Common myeloid progenitor, CD34-positive (primary cell): ENCODE data around the gene PRKCE.

Source experiments
- CTCF ChIA-PET: fragments of 350-600 bp; sonication (Branson Sonifier 250); formaldehyde crosslinking; loops from one replicate; lab custom pipeline; 2021; ENCODE audit warnings: antibody characterized with exemption; lab: Charles Lee
- POLR2A ChIA-PET: fragments of 350-600 bp; sonication (Branson Sonifier 250); formaldehyde crosslinking; loops from one replicate; lab custom pipeline; 2021; ENCODE audit warnings: antibody characterized with exemption; lab: Charles Lee
- DNase-seq, 3 donors: peaks; one replicate each; pipeline versions ENCODE4 v3.0.0 to v3.0.0-alpha.2; 2013
- H3K27ac ChIP-seq, 2 experiments: 1 replicate in 1 of 2; 2 replicates in 1 of 2; pipeline ENCODE4 v1.7.0; 2013; ENCODE audit warnings: inconsistent platforms in 2 of 2, low read length in 2 of 2, mild to moderate bottlenecking in 2 of 2, low read depth in 1 of 2, moderate library complexity in 1 of 2; ENCODE audit not compliant: severe bottlenecking in 2 of 2, insufficient read depth in 1 of 2, poor library complexity in 1 of 2
- H3K27me3 ChIP-seq, 5 experiments: replicated peaks in 2 of 5; 1 replicate in 3 of 5; 2 replicates in 2 of 5; pipeline versions ENCODE4 v1.6.1 to v1.7.0; 2013; ENCODE audit warnings: low read length in 4 of 5, mild to moderate bottlenecking in 2 of 5, moderate library complexity in 2 of 5, inconsistent platforms in 1 of 5; ENCODE audit not compliant: insufficient read depth in 5 of 5, control insufficient read depth in 4 of 5
- H3K36me3 ChIP-seq, 4 experiments: 1 replicate in 2 of 4; 2 replicates in 2 of 4; pipeline versions ENCODE4 v1.6.1 to v1.7.0; 2013; ENCODE audit warnings: low read length in 3 of 4, control low read depth in 1 of 4, mild to moderate bottlenecking in 1 of 4; ENCODE audit not compliant: control insufficient read depth in 4 of 4, insufficient read depth in 4 of 4
- H3K4me1 ChIP-seq, 4 experiments: 1 replicate in 3 of 4; 2 replicates in 1 of 4; pipeline versions ENCODE4 v1.6.1 to v1.7.1; 2013; ENCODE audit warnings: low read length in 3 of 4, mild to moderate bottlenecking in 3 of 4, control low read depth in 1 of 4, inconsistent platforms in 1 of 4, moderate library complexity in 1 of 4; ENCODE audit not compliant: control insufficient read depth in 4 of 4, insufficient read depth in 4 of 4; ENCODE audit errors: control extremely low read depth in 1 of 4
- H3K4me3 ChIP-seq, 7 experiments: 1 replicate in 4 of 7; 2 replicates in 3 of 7; pipeline versions ENCODE4 v1.5.1 to v1.7.0; 2013; ENCODE audit warnings: mild to moderate bottlenecking in 7 of 7, low read length in 6 of 7, moderate library complexity in 6 of 7, inconsistent platforms in 2 of 7, low read depth in 2 of 7, control low read depth in 1 of 7; ENCODE audit not compliant: insufficient read depth in 4 of 7, control insufficient read depth in 1 of 7; ENCODE audit errors: extremely low read depth in 1 of 7
- H3K9me3 ChIP-seq, 5 experiments: 1 replicate in 4 of 5; 2 replicates in 1 of 5; pipeline versions ENCODE4 v1.6.1 to v1.7.1; 2013; ENCODE audit warnings: low read length in 4 of 5, mild to moderate bottlenecking in 2 of 5, inconsistent platforms in 1 of 5, low read depth in 1 of 5, moderate library complexity in 1 of 5; ENCODE audit not compliant: control insufficient read depth in 4 of 5, insufficient read depth in 2 of 5; ENCODE audit errors: control extremely low read depth in 1 of 5
- WGBS: methylation state at CpG from one replicate; pipeline ENCODE4 v1.1.5; 2013; ENCODE audit not compliant: insufficient coverage; 5-methylcytosine and 5-hydroxymethylcytosine counted together

The PRKCE gene

DNA sequence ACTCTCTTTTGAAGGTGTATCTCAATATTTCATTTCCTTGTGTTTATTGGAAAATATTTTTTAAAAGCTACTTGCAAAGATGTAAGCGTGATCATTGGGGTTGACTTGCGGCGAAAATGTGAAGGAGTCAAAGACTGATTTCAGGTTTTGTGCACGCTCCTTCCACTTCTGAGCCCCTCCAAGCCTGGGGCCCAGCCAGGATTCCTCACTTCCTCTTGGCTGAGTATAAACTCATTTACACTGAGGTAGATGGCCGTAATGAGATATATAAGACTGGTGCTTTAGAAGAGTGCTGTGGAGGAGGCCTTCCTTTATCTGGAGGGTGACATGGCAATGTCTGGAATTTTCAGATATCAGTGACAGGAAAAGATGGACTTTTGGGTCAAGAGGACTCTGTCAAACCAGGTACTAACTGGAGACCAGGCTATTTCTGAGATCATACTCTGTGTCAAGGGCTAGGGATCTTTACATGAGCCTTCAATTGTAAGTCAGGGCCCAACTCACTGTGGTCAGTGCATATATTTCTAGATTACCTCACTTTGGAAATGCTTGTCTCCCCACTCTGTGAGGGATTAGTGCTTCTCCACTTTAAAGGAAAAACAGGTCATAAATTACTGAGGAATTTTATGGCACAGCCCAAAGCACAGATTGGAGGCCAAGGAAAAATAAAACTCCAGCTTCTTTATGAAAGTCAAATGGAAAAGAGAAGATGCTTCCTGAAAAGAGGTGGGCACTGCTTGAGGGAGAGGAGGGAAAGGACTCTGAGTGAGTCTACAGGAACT is 22.8 kb downstream of the PRKCE start:
- peaks cover 2 to 12% (median 7%) of the 10 kb centered on the region in 4 experiments for H3K4me1 ChIP-seq
- no peak for DNase-seq

DNA sequence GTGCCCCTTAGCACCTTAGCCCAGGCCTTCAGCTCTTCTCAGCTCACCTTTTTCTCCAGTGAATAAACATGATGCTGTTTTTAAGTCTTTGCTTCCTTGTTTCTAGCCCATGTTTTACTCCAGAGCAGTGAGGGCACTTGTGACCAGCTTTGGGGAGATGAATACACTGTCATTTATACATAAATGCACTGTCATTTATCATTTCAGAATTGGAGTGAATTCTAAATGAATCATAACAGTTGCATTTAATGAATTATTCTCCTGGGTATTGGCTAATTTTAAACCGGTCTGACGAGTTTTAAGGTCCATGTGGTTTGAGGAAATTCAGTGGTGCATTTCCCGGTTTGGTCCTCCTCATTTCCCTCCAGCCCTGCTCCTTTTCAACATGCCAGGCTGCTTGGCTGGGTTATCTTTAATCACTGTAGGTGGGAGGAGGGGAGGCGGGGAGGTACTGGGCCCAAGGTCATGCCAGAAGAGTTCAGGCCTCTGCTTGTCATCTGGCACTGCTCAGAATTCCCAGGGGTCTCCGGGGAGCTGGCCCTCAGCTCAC is 23.9 kb downstream of the PRKCE start:
- WGBS: 100% methylated on average over 2 of the region's 5 CpGs
- DNase-seq: peak in 1 of 3 donors; percentile 23
- ChIA-PET POLR2A (no interaction called here), CTCF (no interaction called here)
- H3K27ac ChIP-seq: no peak overlapping the region
- H3K4me3 ChIP-seq: no peak overlapping the region
- no peaks in the 10 kb centered on the region for H3K9me3 ChIP-seq
- H3K4me1 ChIP-seq: peaks cover 0 to 7% (median 4%) of the 10 kb centered on the region in 4 experiments
- H3K36me3 ChIP-seq: peaks cover 0 to 2% (median 0%) of the 10 kb centered on the region in 4 experiments
- H3K27me3 ChIP-seq: no peaks in the 10 kb centered on the region

More for the DNA sequence above, 22.8 kb downstream of the PRKCE start:
- Histone ChIP-seq H3K27me3 (no peaks in the 10 kb centered on the region), H3K9me3 (no peaks in the 10 kb centered on the region), H3K36me3 (peaks cover 0 to 2% (median 0%) of the 10 kb centered on the region in 4 experiments), H3K27ac (no peak overlapping the region), H3K4me3 (no peak overlapping the region)
- POLR2A ChIA-PET: no interaction called here
- CTCF ChIA-PET: interaction anchor here (1.6 kb wide), 1 partner anchor 21 kb away, joined by 3 read pairs; no protein-coding TSS in a partner anchor
- 48% methylated on average over 4 of the region's 5 CpGs for WGBS

GRCh38 chr2:45676088-45676487 is 24.6 kb downstream of the PRKCE start:
- no peaks in the 10 kb centered on the region for H3K27me3 ChIP-seq
- WGBS: 100% methylated on average over 2 of the region's 5 CpGs
- no peaks in the 10 kb centered on the region for H3K9me3 ChIP-seq
- no peak for DNase-seq
- no peak overlapping the region for H3K4me3 ChIP-seq
- H3K27ac ChIP-seq: no peak overlapping the region
- POLR2A ChIA-PET: no interaction called here
- peaks cover 0 to 2% (median 0%) of the 10 kb centered on the region in 4 experiments for H3K36me3 ChIP-seq
- H3K4me1 ChIP-seq: peaks cover 0 to 7% (median 4%) of the 10 kb centered on the region in 4 experiments
- CTCF ChIA-PET: no interaction called here

GRCh38 chr2:45678791-45679348 is 27.4 kb downstream of the PRKCE start:
- Histone ChIP-seq H3K27ac (no peak overlapping the region), H3K27me3 (no peaks in the 10 kb centered on the region), H3K9me3 (no peaks in the 10 kb centered on the region), H3K4me1 (peaks cover 0 to 14% (median 8%) of the 10 kb centered on the region in 4 experiments), H3K36me3 (peaks cover 0 to 2% (median 0%) of the 10 kb centered on the region in 4 experiments), H3K4me3 (no peak overlapping the region)
- CTCF ChIA-PET: interaction anchor here (0.9 kb wide), 1 partner anchor 12 kb away, joined by 3 read pairs; no protein-coding TSS in a partner anchor
- DNase-seq: no peak
- POLR2A ChIA-PET: no interaction called here
- 100% methylated on average over 1 of the region's 4 CpGs for WGBS

DNA sequence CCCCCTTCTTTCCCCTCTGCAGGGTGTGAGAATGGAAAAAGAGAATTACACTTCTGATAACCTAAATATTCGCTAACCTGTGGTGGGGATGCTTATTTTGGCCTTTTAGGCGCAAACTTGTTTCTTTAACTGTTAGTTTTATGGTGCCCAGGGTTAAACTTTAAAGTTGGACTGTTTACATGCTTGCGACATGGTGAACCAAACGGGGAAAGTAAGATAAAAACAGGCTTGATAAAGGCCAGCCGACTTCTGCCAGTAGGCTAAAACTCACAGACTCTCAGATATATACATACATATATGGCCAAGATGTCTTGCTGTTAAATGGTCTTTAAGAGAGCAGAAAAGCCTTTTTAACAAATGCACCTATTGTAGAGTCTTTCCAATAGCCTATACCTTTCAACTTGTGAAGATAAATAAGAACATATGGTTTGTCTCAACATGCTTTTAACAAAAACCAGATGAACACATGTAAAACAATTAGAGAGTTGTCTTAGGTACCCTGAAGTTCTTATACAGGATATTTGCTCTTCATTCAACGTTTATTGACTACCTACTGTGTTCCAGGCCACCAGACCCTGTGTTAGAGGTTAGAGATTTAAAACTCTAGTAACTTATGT is 29.0 kb downstream of the PRKCE start:
- WGBS: 100% methylated on average over 1 of the region's 6 CpGs

DNA sequence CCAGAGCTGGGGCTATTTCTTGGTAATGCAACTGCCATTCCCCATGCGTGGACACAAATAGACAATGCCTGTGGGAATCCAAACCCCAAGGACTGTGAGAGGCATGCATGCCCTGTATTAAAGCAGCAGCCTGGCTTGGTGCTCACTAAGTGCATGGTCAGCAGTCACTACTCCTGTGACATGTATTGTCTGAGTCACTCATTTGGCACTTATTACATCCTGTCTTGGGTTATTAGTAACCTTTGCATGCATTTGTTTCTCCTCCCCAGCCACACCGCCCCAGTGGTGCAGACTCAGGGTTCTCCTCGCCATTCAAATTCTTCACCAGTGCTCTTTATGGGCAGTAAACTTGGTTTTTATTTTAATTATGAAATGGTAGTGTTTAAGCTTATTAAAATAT is 30.2 kb downstream of the PRKCE start:
- POLR2A ChIA-PET: no interaction called here
- CTCF ChIA-PET: interaction anchor here (1.2 to 1.3 kb wide), 2 partner anchors 21 to 30 kb away, joined by 3 to 4 read pairs; partner anchors contain the start of gene PRKCE
- peak; percentile 13 to 69 (median 54) for DNase-seq
- Histone ChIP-seq H3K36me3 (peaks cover 0 to 2% (median 0%) of the 10 kb centered on the region in 4 experiments), H3K9me3 (no peaks in the 10 kb centered on the region), H3K4me3 (no peak overlapping the region), H3K27me3 (no peaks in the 10 kb centered on the region), H3K27ac (no peak overlapping the region), H3K4me1 (peaks cover 0 to 19% (median 10%) of the 10 kb centered on the region in 4 experiments)
- WGBS: 100% methylated on average over 1 of the region's 3 CpGs

More for the DNA sequence above, 29.0 kb downstream of the PRKCE start:
- DNase-seq: no peak
- Histone ChIP-seq H3K27ac (no peak overlapping the region), H3K4me1 (peaks cover 0 to 19% (median 10%) of the 10 kb centered on the region in 4 experiments), H3K36me3 (peaks cover 0 to 2% (median 0%) of the 10 kb centered on the region in 4 experiments), H3K27me3 (no peaks in the 10 kb centered on the region), H3K4me3 (no peak overlapping the region), H3K9me3 (no peaks in the 10 kb centered on the region)
- ChIA-PET CTCF (no interaction called here), POLR2A (no interaction called here)
